Muscle of leg (tissue), 11 donors: ENCODE data around the gene PRDX1. TPM values are rescaled to one million over a fixed set of nuclear protein-coding genes. Genes with fewer than 3 reads are reported as not detected.
"Not testable (repeated sequence)": the region's sequence is repeated elsewhere in the genome, so short reads cannot be mapped to it uniquely, and the experiment has no call there.

Experiments used
- DNase-seq: peaks from one replicate; pipeline ENCODE4 v3.0.0; 2013
- H3K27ac ChIP-seq: one replicate; pipeline ENCODE4 v1.5.1; 2013; ENCODE audit warnings: mild to moderate bottlenecking, low read length, control low read depth
- H3K27me3 ChIP-seq: one replicate; pipeline ENCODE4 v1.6.1; 2013; ENCODE audit warnings: low read length; ENCODE audit not compliant: control insufficient read depth, insufficient read depth
- H3K36me3 ChIP-seq: one replicate; pipeline ENCODE4 v1.6.1; 2013; ENCODE audit warnings: low read length; ENCODE audit not compliant: control insufficient read depth, insufficient read depth
- H3K4me1 ChIP-seq: one replicate; pipeline ENCODE4 v1.6.1; 2013; ENCODE audit warnings: low read length; ENCODE audit not compliant: control insufficient read depth, insufficient read depth
- H3K4me3 ChIP-seq: one replicate; pipeline ENCODE4 v1.5.1; 2013; ENCODE audit warnings: low read length, control low read depth
- H3K9me3 ChIP-seq: replicated peaks from 2 replicates; pipeline ENCODE4 v1.6.1; 2013; ENCODE audit warnings: low read depth, low read length; ENCODE audit not compliant: control insufficient read depth
- WGBS: methylation state at CpG from one replicate; pipeline ENCODE4 v1.1.5; 2013; ENCODE audit warnings: missing lambda C conversion rate; ENCODE audit not compliant: insufficient coverage; 5-methylcytosine and 5-hydroxymethylcytosine counted together
- polyA plus RNA-seq, 8 donors: library from polyadenylated mRNA; unstranded; fragments of 120-200 nt; gene quantifications; one replicate each; pipeline versions ENCODE4 v1.2.1 to v1.2.3, GENCODE V29; 2013; ENCODE audit warnings: inconsistent platforms in 1 of 8, low replicate concordance in 1 of 8; ENCODE audit not compliant: insufficient read length in 8 of 8, insufficient read depth in 1 of 8
- total RNA-seq: library from RNA; stranded (reverse); fragments of 120-200 nt; gene quantifications from one replicate; pipeline ENCODE4 v1.2.4, GENCODE V29; 2013

PRDX1 gene
- total and polyA plus RNA-seq, 9 donors = 159 to 223 (median 174) TPM

DNA sequence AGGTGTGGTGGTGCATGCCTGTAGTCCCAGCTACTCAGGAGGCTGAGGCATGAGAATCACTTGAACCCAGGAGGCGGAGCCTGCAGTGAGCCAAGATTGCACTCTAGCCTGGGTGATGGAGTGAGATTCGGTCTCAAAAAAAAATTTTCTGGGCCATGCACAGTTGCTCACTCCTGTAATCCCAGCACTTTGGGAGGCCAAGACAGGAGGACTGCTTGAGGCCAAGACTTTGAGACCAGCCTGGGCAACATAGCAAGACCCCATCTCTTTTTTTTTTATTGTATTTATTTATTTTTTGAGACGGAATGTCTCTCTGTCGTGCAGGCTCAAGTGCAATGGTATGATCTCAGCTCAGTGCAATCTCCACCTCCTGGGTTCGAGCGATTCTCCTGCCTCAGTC lies 47.5 kb downstream of the PRDX1 start:
- not testable (repeated sequence) for H3K4me3 ChIP-seq, H3K27me3 ChIP-seq, H3K9me3 ChIP-seq, H3K27ac ChIP-seq, DNase-seq, H3K4me1 ChIP-seq, H3K36me3 ChIP-seq
- 100% methylated on average over 2 of the region's 6 CpGs for WGBS

DNA sequence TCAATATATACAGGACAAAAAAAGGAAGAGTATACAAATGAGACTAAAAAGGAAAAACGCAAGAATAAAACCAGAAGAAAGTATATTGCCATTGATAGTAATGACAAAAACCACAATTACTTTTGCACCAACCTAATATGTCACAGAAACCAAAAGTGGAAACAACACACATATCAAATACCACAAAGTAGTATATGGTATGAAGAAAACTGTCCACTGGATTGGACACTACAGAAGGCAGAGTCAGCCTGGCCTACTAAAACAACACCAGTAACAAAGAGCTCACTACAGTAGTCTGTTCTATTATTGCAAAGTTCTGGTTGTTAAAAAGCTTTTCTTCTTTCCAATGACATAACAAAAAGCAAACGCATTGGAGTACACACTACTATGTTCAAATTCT lies 48.4 kb downstream of the PRDX1 start:
- DNase-seq = no peak
- H3K4me3 ChIP-seq = no peak overlapping the region
- no peaks in the 10 kb centered on the region for H3K9me3 ChIP-seq
- no peaks in the 10 kb centered on the region for H3K4me1 ChIP-seq
- H3K36me3 ChIP-seq = no peaks in the 10 kb centered on the region
- no peak overlapping the region for H3K27ac ChIP-seq
- H3K27me3 ChIP-seq = no peaks in the 10 kb centered on the region
- WGBS = no CpG with 5 or more reads among the region's 2 CpGs

DNA sequence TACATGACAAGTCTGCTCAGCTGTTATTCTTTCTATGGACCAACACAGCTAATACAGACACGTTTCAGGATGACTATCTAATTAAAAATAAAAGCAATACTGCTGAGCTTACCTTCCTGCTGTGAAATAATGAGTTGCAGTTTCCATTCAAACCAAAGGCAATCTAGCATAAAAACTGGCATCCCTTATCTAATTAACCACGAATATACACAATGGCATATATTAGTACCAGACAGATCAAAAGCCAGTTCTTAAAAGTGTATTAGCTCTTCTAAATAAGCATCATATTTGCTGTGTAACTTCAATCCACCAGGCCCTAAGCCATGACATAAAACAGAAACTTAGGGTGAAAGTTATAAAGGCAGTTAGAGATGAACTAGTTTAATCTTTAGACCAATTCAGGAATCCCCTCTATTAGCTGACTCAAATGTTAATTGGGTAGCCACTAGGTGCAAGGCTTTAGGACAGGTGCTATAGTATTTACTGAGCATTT lies 51.3 kb downstream of the PRDX1 start:
- no peak overlapping the region for H3K27ac ChIP-seq
- H3K4me3 ChIP-seq = no peak overlapping the region
- DNase-seq = no peak
- no peaks in the 10 kb centered on the region for H3K27me3 ChIP-seq
- no peaks in the 10 kb centered on the region for H3K36me3 ChIP-seq
- WGBS = no CpG with 5 or more reads among the region's 2 CpGs
- H3K4me1 ChIP-seq = no peaks in the 10 kb centered on the region
- no peaks in the 10 kb centered on the region for H3K9me3 ChIP-seq

DNA sequence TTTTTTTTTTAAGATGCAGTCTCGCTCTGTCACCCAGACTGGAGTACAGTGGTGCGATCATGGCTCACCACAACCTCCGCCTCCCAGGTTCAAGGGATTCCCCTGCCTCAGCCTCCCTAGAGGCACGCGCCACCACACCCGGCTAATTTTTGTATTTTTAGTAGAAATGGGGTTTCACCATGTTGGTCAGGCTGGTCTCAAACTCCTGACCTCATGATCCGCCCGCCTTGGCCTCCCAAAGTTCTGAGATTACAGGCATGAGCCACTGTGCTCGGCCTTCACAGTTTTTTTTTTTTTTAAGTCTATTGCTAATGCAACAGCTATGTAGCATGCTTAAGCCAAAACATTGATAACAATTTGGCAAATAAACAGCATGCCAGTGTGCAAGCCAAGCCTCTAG lies 54.3 kb downstream of the PRDX1 start:
- H3K27ac ChIP-seq = not testable (repeated sequence)

DNA sequence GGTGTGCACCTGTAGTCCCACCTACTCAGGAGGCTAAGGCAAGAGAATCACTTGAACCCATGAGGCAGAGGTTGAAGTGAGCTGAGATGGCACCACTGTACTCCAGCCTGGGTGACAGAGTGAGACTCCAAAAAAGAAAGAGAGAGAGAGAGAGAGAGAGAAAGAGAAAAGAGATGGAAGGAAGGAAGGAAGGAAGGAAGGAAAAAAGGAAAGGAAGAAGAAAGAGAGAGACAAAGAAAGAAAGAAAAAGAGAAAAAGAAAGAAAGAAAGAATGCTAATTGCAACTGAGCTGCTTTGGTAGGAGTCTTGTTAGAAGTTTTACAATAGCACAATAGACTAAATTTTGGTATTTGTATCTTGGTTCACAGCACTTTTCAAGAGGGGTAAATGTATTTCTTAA lies 56.4 kb downstream of the PRDX1 start:
- H3K27ac ChIP-seq = no peak overlapping the region
- H3K27me3 ChIP-seq = no peaks in the 10 kb centered on the region
- no peaks in the 10 kb centered on the region for H3K4me1 ChIP-seq
- no peaks in the 10 kb centered on the region for H3K9me3 ChIP-seq
- DNase-seq = no peak
- no peaks in the 10 kb centered on the region for H3K36me3 ChIP-seq
- no peak overlapping the region for H3K4me3 ChIP-seq

More for the DNA sequence above, 54.3 kb downstream of the PRDX1 start:
- 90% methylated on average over 5 of the region's 9 CpGs for WGBS
- DNase-seq, H3K4me3 ChIP-seq, H3K27me3 ChIP-seq, H3K9me3 ChIP-seq, H3K36me3 ChIP-seq, H3K4me1 ChIP-seq: not testable (repeated sequence)

Other genes starting within 250 kb of the PRDX1 start
- gene HPDL, start 195.0 kb downstream of the PRDX1 start, total RNA-seq = 2.6 TPM
- 1 to 10 TPM; 1.3 to 2.5 (median 1.8) TPM for gene HPDL, start 195.0 kb downstream of the PRDX1 start, polyA plus RNA-seq
- gene TOE1, start 181.7 kb downstream of the PRDX1 start, total RNA-seq = 6.8 TPM
- 1 to 10 TPM; 6.8 to 9.9 (median 7.8) TPM for gene TOE1, start 181.7 kb downstream of the PRDX1 start, polyA plus RNA-seq
- 19.7 TPM for gene MUTYH, start 181.4 kb downstream of the PRDX1 start, total RNA-seq
- gene MUTYH, start 181.4 kb downstream of the PRDX1 start, polyA plus RNA-seq = 10 to 100 TPM; 13.9 to 25.3 (median 15.7) TPM
- gene TESK2, start 30.7 kb downstream of the PRDX1 start, total RNA-seq = 2.2 TPM
- 1 to 10 TPM; 1.3 to 3.1 (median 1.9) TPM for gene TESK2, start 30.7 kb downstream of the PRDX1 start, polyA plus RNA-seq
- gene CCDC163, start 21.8 kb downstream of the PRDX1 start, total RNA-seq = 2.8 TPM
- gene CCDC163, start 21.8 kb downstream of the PRDX1 start, polyA plus RNA-seq = 1 to 10 TPM in 7 of 8 donors, under 1 TPM in 1; 0.74 to 3.6 (median 2.0) TPM
- 4.6 TPM for gene MMACHC, start 21.6 kb downstream of the PRDX1 start, total RNA-seq
- 1 to 10 TPM; 6.1 to 9.4 (median 7.4) TPM for gene MMACHC, start 21.6 kb downstream of the PRDX1 start, polyA plus RNA-seq
- 93.1 TPM for gene AKR1A1, start 28.9 kb upstream of the PRDX1 start, total RNA-seq
- 100 to 1,000 TPM in 3 of 8 donors, 10 to 100 TPM in 5; 78.3 to 114 (median 95.0) TPM for gene AKR1A1, start 28.9 kb upstream of the PRDX1 start, polyA plus RNA-seq
- 56.4 TPM for gene NASP, start 62.2 kb upstream of the PRDX1 start, total RNA-seq
- gene NASP, start 62.2 kb upstream of the PRDX1 start, polyA plus RNA-seq = 100 to 1,000 TPM; 139 to 188 (median 160) TPM
- gene CCDC17, start 102.2 kb upstream of the PRDX1 start, total RNA-seq = 1.2 TPM
- 1 to 10 TPM in 5 of 8 donors, under 1 TPM in 3; 0.71 to 2.0 (median 1.5) TPM for gene CCDC17, start 102.2 kb upstream of the PRDX1 start, polyA plus RNA-seq
- gene GPBP1L1, start 164.6 kb upstream of the PRDX1 start, total RNA-seq = 73.0 TPM
- 10 to 100 TPM; 55.7 to 70.4 (median 64.8) TPM for gene GPBP1L1, start 164.6 kb upstream of the PRDX1 start, polyA plus RNA-seq
- 14.4 TPM for gene TMEM69, start 166.3 kb upstream of the PRDX1 start, total RNA-seq
- 10 to 100 TPM; 25.7 to 31.2 (median 28.7) TPM for gene TMEM69, start 166.3 kb upstream of the PRDX1 start, polyA plus RNA-seq
- 15.2 TPM for gene IPP, start 228.8 kb upstream of the PRDX1 start, total RNA-seq
- 10 to 100 TPM; 16.6 to 20.6 (median 19.1) TPM for gene IPP, start 228.8 kb upstream of the PRDX1 start, polyA plus RNA-seq